WTC11 (cell line): ENCODE data around the gene MESP2. TPM values are rescaled to one million over a fixed set of nuclear protein-coding genes. Genes with fewer than 3 reads are reported as not detected.

Experiments
- ATAC-seq: fragments of 200-7000 bp; cut with Tn5 transposase; 2 replicates; pipeline ENCODE4 v1.10.0; 2021; ENCODE audit warnings: mild to moderate bottlenecking, moderate library complexity
- CTCF ChIA-PET: fragments of 300-600 bp; sonication (Branson Sonifier 250); formaldehyde crosslinking; loops from one replicate; lab custom pipeline; 2021; ENCODE audit warnings: antibody characterized with exemption; lab: Charles Lee
- POLR2A ChIA-PET: fragments of 350-600 bp; sonication (Branson Sonifier 250); formaldehyde crosslinking; loops from one replicate; lab custom pipeline; 2021; ENCODE audit warnings: antibody characterized with exemption; lab: Charles Lee
- DNase-seq: peaks from one replicate; pipeline ENCODE4 v3.0.0; 2021; ENCODE audit warnings: low spot score
- H3K27ac Mint-ChIP-seq: 2 replicates; pipeline ENCODE4 v1.8.0; 2021; ENCODE audit warnings: mixed read lengths
- H3K27me3 Mint-ChIP-seq: 2 replicates; pipeline ENCODE4 v1.8.0; 2021; ENCODE audit warnings: low read depth, mild to moderate bottlenecking, moderate library complexity, mixed read lengths
- H3K36me3 Mint-ChIP-seq: 2 replicates; pipeline ENCODE4 v1.8.0; 2021; ENCODE audit warnings: mixed read lengths
- H3K4me1 Mint-ChIP-seq: 2 replicates; pipeline ENCODE4 v1.8.0; 2022; ENCODE audit warnings: mixed read lengths
- H3K4me3 Mint-ChIP-seq: 2 replicates; pipeline ENCODE4 v1.8.0; 2021; ENCODE audit warnings: mild to moderate bottlenecking, moderate library complexity, mixed read lengths
- H3K9me3 Mint-ChIP-seq: 2 replicates; pipeline ENCODE4 v1.8.0; 2021; ENCODE audit warnings: mixed read lengths
- AR ChIP-seq: fragments of 250-450 bp; sonication (Bioruptor Pico); IDR thresholded peaks from 2 replicates; pipeline ENCODE4 v1.9.0; 2021; ENCODE audit warnings: mild to moderate bottlenecking
- E2F5 ChIP-seq: sonication (generic); formaldehyde crosslinking; IDR thresholded peaks from 2 replicates; pipeline ENCODE4 v1.8.1; 2022; ENCODE audit warnings: mild to moderate bottlenecking, moderate library complexity, missing genetic modification reagents
- ESRRA ChIP-seq: sonication (generic); formaldehyde crosslinking; IDR thresholded peaks from 2 replicates; pipeline ENCODE4 v1.8.1; 2022; ENCODE audit warnings: mild to moderate bottlenecking, missing genetic modification reagents, borderline replicate concordance
- ETV6 ChIP-seq: sonication (generic); formaldehyde crosslinking; IDR thresholded peaks from 2 replicates; pipeline ENCODE4 v1.8.1; 2022; ENCODE audit warnings: mild to moderate bottlenecking, missing genetic modification reagents
- FOXJ3 ChIP-seq: sonication (generic); formaldehyde crosslinking; IDR thresholded peaks from 2 replicates; pipeline ENCODE4 v1.9.0; 2021; ENCODE audit warnings: missing genetic modification reagents, mild to moderate bottlenecking, borderline replicate concordance
- GABPB1 ChIP-seq: sonication (generic); formaldehyde crosslinking; IDR thresholded peaks from 2 replicates; pipeline ENCODE4 v1.8.1; 2023; ENCODE audit warnings: mild to moderate bottlenecking, missing genetic modification reagents
- JAZF1 ChIP-seq: fragments of 250-450 bp; sonication (Bioruptor Pico); IDR thresholded peaks from 2 replicates; pipeline ENCODE4 v1.9.0; 2021; ENCODE audit warnings: moderate library complexity, mild to moderate bottlenecking, inconsistent platforms
- NFATC4 ChIP-seq: fragments of 250-450 bp; sonication (Bioruptor Pico); IDR thresholded peaks from 2 replicates; pipeline ENCODE4 v1.9.0; 2021; ENCODE audit warnings: mild to moderate bottlenecking
- OVOL2 ChIP-seq: fragments of 250-450 bp; sonication (Bioruptor Pico); IDR thresholded peaks from 2 replicates; pipeline ENCODE4 v1.9.0; 2021; ENCODE audit warnings: mild to moderate bottlenecking, borderline replicate concordance
- PRDM15 ChIP-seq: sonication (generic); formaldehyde crosslinking; IDR thresholded peaks from 2 replicates; pipeline ENCODE4 v1.8.0; 2022; ENCODE audit warnings: missing genetic modification reagents
- SMAD3 ChIP-seq: sonication (generic); formaldehyde crosslinking; IDR thresholded peaks from 2 replicates; pipeline ENCODE4 v1.8.0; 2022; ENCODE audit warnings: missing genetic modification reagents, mild to moderate bottlenecking, borderline replicate concordance
- SOX15 ChIP-seq: fragments of 250-450 bp; sonication (Bioruptor Pico); IDR thresholded peaks from 2 replicates; pipeline ENCODE4 v1.9.0; 2021; ENCODE audit warnings: mild to moderate bottlenecking
- USF1 ChIP-seq: sonication (generic); formaldehyde crosslinking; IDR thresholded peaks from 2 replicates; pipeline ENCODE4 v1.8.0; 2022; ENCODE audit warnings: mild to moderate bottlenecking, missing genetic modification reagents
- ZNF121 ChIP-seq: sonication (generic); formaldehyde crosslinking; IDR thresholded peaks from 2 replicates; pipeline ENCODE4 v1.8.0; 2023; ENCODE audit warnings: missing genetic modification reagents
- ZNF263 ChIP-seq: sonication (generic); formaldehyde crosslinking; IDR thresholded peaks from 2 replicates; pipeline ENCODE4 v1.8.1; 2022; ENCODE audit warnings: low read depth, mild to moderate bottlenecking, moderate library complexity, missing genetic modification reagents
- ZNF512 ChIP-seq: sonication (generic); formaldehyde crosslinking; IDR thresholded peaks from 2 replicates; pipeline ENCODE4 v1.8.1; 2022; ENCODE audit warnings: missing genetic modification reagents, borderline replicate concordance
- ZNF671 ChIP-seq: fragments of 250-450 bp; sonication (Bioruptor Pico); IDR thresholded peaks from 2 replicates; pipeline ENCODE4 v1.8.0; 2021; ENCODE audit warnings: mild to moderate bottlenecking
- total RNA-seq: library from RNA; stranded (reverse); gene quantifications from 3 replicates; pipeline ENCODE4 v1.2.3, GENCODE V29; 2021

MESP2 gene
- total RNA-seq, 1 experiment from 2014 or later: 0.68 TPM

- TF ChIP-seq AR (no peak), ZNF263 (no peak), ZNF121 (CRISPR knock-in tag) (no peak), ETV6 (no peak), E2F5 (CRISPR knock-in tag) (no peak), FOXJ3 (CRISPR knock-in tag) (no peak)
Observed at GRCh38 chr15:89777782-89778380, 1.7 kb downstream of the MESP2 start (continued).

- ChIA-PET POLR2A (no interaction called here), CTCF (interaction anchor here (2.3 kb wide), 1 partner anchor 17 kb away, joined by 14 read pairs; no protein-coding TSS in a partner anchor)
- Mint-ChIP-seq H3K9me3 (no peaks in the 10 kb centered on the region), H3K27me3 (peaks cover 47% of the 10 kb centered on the region), H3K4me3 (no peak overlapping the region), H3K27ac (no peak overlapping the region), H3K4me1 (peaks cover 20% of the 10 kb centered on the region), H3K36me3 (no peaks in the 10 kb centered on the region)
- no peak for TF ChIP-seq PRDM15 (CRISPR knock-in tag)
- no peak for TF ChIP-seq AR
- no peak for TF ChIP-seq ZNF512
- TF ChIP-seq GABPB1 (CRISPR knock-in tag): no peak
- no peak for TF ChIP-seq NFATC4 (CRISPR knock-in tag)
- DNase-seq (no peak), ATAC-seq (no peak)
Observed at GRCh38 chr15:89778861-89779260, 2.7 kb downstream of the MESP2 start.

- DNase-seq (no peak), ATAC-seq (no peak)
- no peaks in the 10 kb centered on the region for H3K9me3 Mint-ChIP-seq
- peaks cover 36% of the 10 kb centered on the region for H3K27me3 Mint-ChIP-seq
- no peak overlapping the region for H3K27ac Mint-ChIP-seq
- no peaks in the 10 kb centered on the region for H3K36me3 Mint-ChIP-seq
- H3K4me3 Mint-ChIP-seq: no peak overlapping the region
- peaks cover 26% of the 10 kb centered on the region for H3K4me1 Mint-ChIP-seq
- CTCF ChIA-PET: interaction anchor here (1.3 kb wide), 1 partner anchor 20 kb away, joined by 7 read pairs; no protein-coding TSS in a partner anchor
- POLR2A ChIA-PET: no interaction called here
- TF ChIP-seq OVOL2 (CRISPR knock-in tag) (no peak), PRDM15 (CRISPR knock-in tag) (no peak), ESRRA (CRISPR knock-in tag) (no peak), SOX15 (no peak), ZNF671 (CRISPR knock-in tag) (no peak), SMAD3 (no peak), USF1 (CRISPR knock-in tag) (no peak), JAZF1 (CRISPR knock-in tag) (no peak)
Observed at GRCh38 chr15:89780601-89781000, 4.5 kb downstream of the MESP2 start.
